ENCODE data around the gene NECAB2.

DNA sequence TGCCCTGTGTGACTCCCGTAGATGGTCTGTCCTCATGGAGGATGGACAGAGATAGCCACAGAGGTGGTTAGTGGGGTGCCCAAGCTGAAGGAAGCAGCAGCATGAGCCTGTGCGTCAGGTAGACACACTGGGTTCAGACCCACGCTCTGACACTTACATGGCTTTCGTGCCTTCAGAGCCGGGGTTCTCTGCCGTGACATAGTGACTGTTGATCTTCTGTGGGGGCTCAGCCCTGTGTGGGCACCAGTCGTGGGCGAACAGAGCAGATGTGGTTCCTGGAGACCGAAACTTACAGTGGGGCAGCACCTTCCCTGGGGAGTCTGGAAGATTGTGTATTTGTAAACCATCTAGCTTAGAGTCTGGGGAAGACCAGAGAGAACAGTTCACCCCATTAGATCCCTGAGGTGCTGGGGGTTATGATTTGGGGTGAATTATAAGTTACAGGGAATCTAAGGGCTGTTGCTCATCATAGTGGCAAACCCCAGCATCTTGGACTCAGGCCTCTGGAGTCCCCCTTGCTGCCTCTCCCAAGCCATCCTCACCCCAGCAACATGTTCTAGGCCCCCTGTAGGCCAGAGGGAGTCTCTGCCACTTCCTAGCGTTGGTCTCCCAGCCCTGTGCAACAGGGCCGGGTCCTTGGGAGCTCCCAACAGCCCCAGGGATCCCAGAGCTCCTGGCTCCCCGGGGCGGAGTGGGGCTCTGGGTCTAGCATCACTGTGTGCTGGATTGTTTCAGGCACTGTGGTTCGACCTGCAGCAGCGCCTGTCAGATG, 28.6 kb downstream of the NECAB2 start:
- TF ChIP-seq, protein P1, sequence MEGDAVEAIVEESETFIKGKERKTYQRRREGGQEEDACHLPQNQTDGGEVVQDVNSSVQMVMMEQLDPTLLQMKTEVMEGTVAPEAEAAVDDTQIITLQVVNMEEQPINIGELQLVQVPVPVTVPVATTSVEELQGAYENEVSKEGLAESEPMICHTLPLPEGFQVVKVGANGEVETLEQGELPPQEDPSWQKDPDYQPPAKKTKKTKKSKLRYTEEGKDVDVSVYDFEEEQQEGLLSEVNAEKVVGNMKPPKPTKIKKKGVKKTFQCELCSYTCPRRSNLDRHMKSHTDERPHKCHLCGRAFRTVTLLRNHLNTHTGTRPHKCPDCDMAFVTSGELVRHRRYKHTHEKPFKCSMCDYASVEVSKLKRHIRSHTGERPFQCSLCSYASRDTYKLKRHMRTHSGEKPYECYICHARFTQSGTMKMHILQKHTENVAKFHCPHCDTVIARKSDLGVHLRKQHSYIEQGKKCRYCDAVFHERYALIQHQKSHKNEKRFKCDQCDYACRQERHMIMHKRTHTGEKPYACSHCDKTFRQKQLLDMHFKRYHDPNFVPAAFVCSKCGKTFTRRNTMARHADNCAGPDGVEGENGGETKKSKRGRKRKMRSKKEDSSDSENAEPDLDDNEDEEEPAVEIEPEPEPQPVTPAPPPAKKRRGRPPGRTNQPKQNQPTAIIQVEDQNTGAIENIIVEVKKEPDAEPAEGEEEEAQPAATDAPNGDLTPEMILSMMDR (IDR thresholded peaks at IDR 0.05): no peak
- TF ChIP-seq POLR2A (IDR thresholded peaks at IDR 0.05): no peak
- TF ChIP-seq POLR2AphosphoS5 (IDR thresholded peaks at IDR 0.05): no peak
- no peak for TF ChIP-seq EP300 (IDR thresholded peaks at IDR 0.05)

Measured in gastroesophageal sphincter (tissue), 3 donors.